H9 (cell line): Measurements from ENCODE around the gene TLR10. TPM values are rescaled to one million over a fixed set of nuclear protein-coding genes. Genes with fewer than 3 reads are reported as not detected.

Experiments
- DNase-seq: peaks from one replicate; pipeline ENCODE4 v3.0.0-alpha.2; 2017
- H2AFZ ChIP-seq: one replicate; pipeline ENCODE4 v1.6.1; 2013; ENCODE audit warnings: mild to moderate bottlenecking, low read length, control low read depth, moderate library complexity
- H2AK5ac ChIP-seq: 2 replicates; pipeline ENCODE4 v1.6.1; 2013; ENCODE audit warnings: low read length, control low read depth, mixed read lengths; ENCODE audit not compliant: insufficient read length
- H2BK120ac ChIP-seq: one replicate; pipeline ENCODE4 v1.6.1; 2013; ENCODE audit warnings: low read depth, mild to moderate bottlenecking, low read length, control low read depth, inconsistent platforms; ENCODE audit not compliant: poor library complexity, severe bottlenecking
- H2BK12ac ChIP-seq: 2 replicates; pipeline ENCODE4 v1.6.1; 2013; ENCODE audit warnings: low read length, control low read depth, mixed read lengths, low read depth; ENCODE audit not compliant: insufficient read length
- H2BK15ac ChIP-seq: 2 replicates; pipeline ENCODE4 v1.6.1; 2013; ENCODE audit warnings: low read depth, low read length, control low read depth
- H2BK20ac ChIP-seq: one replicate; pipeline ENCODE4 v1.6.1; 2013; ENCODE audit warnings: low read depth, mild to moderate bottlenecking, low read length, control low read depth, inconsistent platforms; ENCODE audit not compliant: poor library complexity, severe bottlenecking
- H2BK5ac ChIP-seq: 2 replicates; pipeline ENCODE4 v1.6.1; 2013; ENCODE audit warnings: low read length, control low read depth, mixed read lengths; ENCODE audit not compliant: insufficient read length
- H3K14ac ChIP-seq: 2 replicates; pipeline ENCODE4 v1.6.1; 2013; ENCODE audit warnings: low read length, control low read depth; ENCODE audit not compliant: insufficient read depth
- H3K18ac ChIP-seq: 2 replicates; pipeline ENCODE4 v1.6.1; 2013; ENCODE audit warnings: low read depth, mild to moderate bottlenecking, mixed read lengths, low read length, control low read depth; ENCODE audit not compliant: insufficient read length
- H3K23ac ChIP-seq: 2 replicates; pipeline ENCODE4 v1.6.1; 2013; ENCODE audit warnings: low read length, control low read depth, mixed read lengths, low read depth; ENCODE audit not compliant: insufficient read length
- H3K23me2 ChIP-seq: 2 replicates; pipeline ENCODE4 v1.6.1; 2013; ENCODE audit warnings: low read depth, mild to moderate bottlenecking, mixed read lengths, low read length, control low read depth; ENCODE audit not compliant: insufficient read length, poor library complexity, severe bottlenecking
- H3K27ac ChIP-seq: 2 replicates; pipeline ENCODE4 v1.5.1; 2013; ENCODE audit warnings: low read length, control low read depth, mixed read lengths, low read depth; ENCODE audit not compliant: insufficient read length
- H3K27me3 ChIP-seq: 2 replicates; pipeline ENCODE4 v1.6.1; 2013; ENCODE audit warnings: low read length, control low read depth, inconsistent platforms; ENCODE audit not compliant: insufficient read depth
- H3K4ac ChIP-seq: 2 replicates; pipeline ENCODE4 v1.6.1; 2013; ENCODE audit warnings: low read depth, mild to moderate bottlenecking, control low read depth, inconsistent platforms, low read length, moderate library complexity
- H3K4me1 ChIP-seq: 2 replicates; pipeline ENCODE4 v1.6.1; 2013; ENCODE audit warnings: low read length, control low read depth, inconsistent platforms; ENCODE audit not compliant: insufficient read depth
- H3K4me2 ChIP-seq: 2 replicates; pipeline ENCODE4 v1.6.1; 2013; ENCODE audit warnings: low read length, control low read depth, mixed read lengths; ENCODE audit not compliant: insufficient read length, insufficient read depth
- H3K56ac ChIP-seq: 2 replicates; pipeline ENCODE4 v1.6.1; 2013; ENCODE audit warnings: low read depth, mild to moderate bottlenecking, mixed read lengths, low read length, control low read depth; ENCODE audit not compliant: insufficient read length
- H3K79me1 ChIP-seq: 2 replicates; pipeline ENCODE4 v1.6.1; 2013; ENCODE audit warnings: low read depth, mild to moderate bottlenecking, moderate library complexity, low read length, control low read depth, inconsistent platforms; ENCODE audit not compliant: insufficient read depth, poor library complexity, severe bottlenecking
- H3K79me2 ChIP-seq: 2 replicates; pipeline ENCODE4 v1.6.1; 2013; ENCODE audit warnings: low read length, control low read depth, inconsistent platforms; ENCODE audit not compliant: insufficient read depth
- H3K9ac ChIP-seq: 2 replicates; pipeline ENCODE4 v1.6.1; 2013; ENCODE audit warnings: low read length, control low read depth, mixed read lengths; ENCODE audit not compliant: insufficient read length; ENCODE audit errors: extremely low read depth
- H3K9me3 ChIP-seq: one replicate; pipeline ENCODE4 v1.6.1; 2013; ENCODE audit warnings: low read depth, low read length, inconsistent platforms; ENCODE audit not compliant: control insufficient read depth
- H3T11ph ChIP-seq: one replicate; pipeline ENCODE4 v1.6.1; 2013; ENCODE audit warnings: mild to moderate bottlenecking, low read length, control low read depth, inconsistent platforms
- H4K20me1 ChIP-seq: one replicate; pipeline ENCODE4 v1.6.1; 2013; ENCODE audit not compliant: control insufficient read depth, insufficient read length, insufficient read depth
- H4K5ac ChIP-seq: 2 replicates; pipeline ENCODE4 v1.6.1; 2013; ENCODE audit warnings: low read depth, mild to moderate bottlenecking, mixed read lengths, low read length, control low read depth; ENCODE audit not compliant: insufficient read length
- H4K8ac ChIP-seq: replicated peaks from 2 replicates; pipeline ENCODE4 v1.6.1; 2013; ENCODE audit warnings: low read length, control low read depth, mixed read lengths, low read depth; ENCODE audit not compliant: insufficient read length
- H4K91ac ChIP-seq: 2 replicates; pipeline ENCODE4 v1.6.1; 2013; ENCODE audit warnings: low read depth, mild to moderate bottlenecking, moderate library complexity, mixed read lengths, low read length, control low read depth; ENCODE audit not compliant: insufficient read length
- H3K27ac Mint-ChIP-seq, 3 experiments: 2 replicates in 2 of 3; 3 replicates in 1 of 3; pipeline ENCODE4 v1.8.0; 2020 to 2021; ENCODE audit warnings: mixed read lengths in 3 of 3, mild to moderate bottlenecking in 1 of 3, moderate library complexity in 1 of 3
- H3K27me3 Mint-ChIP-seq: 2 replicates; pipeline ENCODE4 v1.8.0; 2021; ENCODE audit warnings: low read depth, mild to moderate bottlenecking, moderate library complexity, mixed read lengths
- H3K36me3 Mint-ChIP-seq, 3 experiments: 2 replicates in 2 of 3; 3 replicates in 1 of 3; pipeline ENCODE4 v1.8.0; 2020 to 2021; ENCODE audit warnings: low read depth in 3 of 3, mixed read lengths in 3 of 3; ENCODE audit not compliant: insufficient read depth in 1 of 3
- H3K4me1 Mint-ChIP-seq, 2 experiments: 2 replicates each; pipeline ENCODE4 v1.8.0; 2020; ENCODE audit warnings: mixed read lengths in 2 of 2
- H3K4me3 Mint-ChIP-seq, 2 experiments: 2 replicates in 1 of 2; 3 replicates in 1 of 2; pipeline ENCODE4 v1.8.0; 2020 to 2021; ENCODE audit warnings: mild to moderate bottlenecking in 2 of 2, mixed read lengths in 2 of 2, moderate library complexity in 1 of 2
- H3K9me3 Mint-ChIP-seq, 2 experiments: 2 replicates in 1 of 2; 3 replicates in 1 of 2; pipeline ENCODE4 v1.8.0; 2020; ENCODE audit warnings: mild to moderate bottlenecking in 2 of 2, mixed read lengths in 2 of 2, moderate library complexity in 1 of 2
- CTCF ChIP-seq: fragments of 200-600 bp; sonication (generic); conservative IDR thresholded peaks from 3 replicates; pipeline ENCODE4 v1.8.0; 2021; ENCODE audit warnings: antibody characterized with exemption, mild to moderate bottlenecking
- WGBS: extraction: QIAGEN DNeasy Blood & Tissue Kit; methylation state at CpG from one replicate; pipeline ENCODE4 v1.1.7; 2013; ENCODE audit warnings: missing lambda C conversion rate, low lambda C conversion rate, mixed read lengths; ENCODE audit not compliant: insufficient read length; ENCODE audit errors: extremely low coverage; 5-methylcytosine and 5-hydroxymethylcytosine counted together
- total RNA-seq: library from RNA; stranded (reverse); gene quantifications from 2 replicates; pipeline ENCODE4 v1.2.1, GENCODE V29; 2021

The TLR10 gene
- total RNA-seq, 1 experiment from 2014 or later = not detected

- H3K4me1 ChIP-seq = no peaks in the 10 kb centered on the region
- no peaks in the 10 kb centered on the region for H3K79me1 ChIP-seq
- DNase-seq = no peak
- Mint-ChIP-seq H3K36me3 (no peaks in the 10 kb centered on the region), H3K4me3 (no peak overlapping the region), H3K27me3 (peaks cover 4% of the 10 kb centered on the region; the same call in 1 of the 2 replicates), H3K9me3 (peaks cover 0 to 4% of the 10 kb centered on the region in 2 experiments; a peak in 2 of 5 replicates), H3K4me1 (0 out of 4 replicates have a peak, but pooled peaks cover 6 to 7% of the 10 kb centered on the region in 2 experiments), H3K27ac (no peak overlapping the region)
- no peak overlapping the region for H3K18ac ChIP-seq
- no peak overlapping the region for H2BK5ac ChIP-seq
- H4K91ac ChIP-seq = no peak overlapping the region
- H3K27ac ChIP-seq = no peak overlapping the region
- H3K4me2 ChIP-seq = no peak overlapping the region
- no peak overlapping the region for H2AFZ ChIP-seq
- H3K79me2 ChIP-seq = no peaks in the 10 kb centered on the region
- no peak overlapping the region for H2BK120ac ChIP-seq
- WGBS = no CpG with 5 or more reads among the region's 3 CpGs
- no peak overlapping the region for H4K5ac ChIP-seq
- H2AK5ac ChIP-seq = no peak overlapping the region
- H2BK12ac ChIP-seq = no peak overlapping the region
- no peaks in the 10 kb centered on the region for H3K9me3 ChIP-seq
- H3K23ac ChIP-seq = no peak overlapping the region
- no peaks in the 10 kb centered on the region for H3K23me2 ChIP-seq
- no peak overlapping the region for H4K8ac ChIP-seq
- H4K20me1 ChIP-seq = no peaks in the 10 kb centered on the region
- no peak overlapping the region for H2BK15ac ChIP-seq
- H3K56ac ChIP-seq = no peak overlapping the region
- no peak for TF ChIP-seq CTCF
- H3K9ac ChIP-seq = no peak overlapping the region
- no peak overlapping the region for H3K4ac ChIP-seq
- no peak overlapping the region for H3T11ph ChIP-seq
- no peak overlapping the region for H3K14ac ChIP-seq
- H3K27me3 ChIP-seq = no peaks in the 10 kb centered on the region
- no peak overlapping the region for H2BK20ac ChIP-seq
Observed at GRCh38 chr4:38765382-38765781, 17.4 kb downstream of the TLR10 start.
